ENCODE data around the gene EDARADD.

The EDARADD gene

DNA sequence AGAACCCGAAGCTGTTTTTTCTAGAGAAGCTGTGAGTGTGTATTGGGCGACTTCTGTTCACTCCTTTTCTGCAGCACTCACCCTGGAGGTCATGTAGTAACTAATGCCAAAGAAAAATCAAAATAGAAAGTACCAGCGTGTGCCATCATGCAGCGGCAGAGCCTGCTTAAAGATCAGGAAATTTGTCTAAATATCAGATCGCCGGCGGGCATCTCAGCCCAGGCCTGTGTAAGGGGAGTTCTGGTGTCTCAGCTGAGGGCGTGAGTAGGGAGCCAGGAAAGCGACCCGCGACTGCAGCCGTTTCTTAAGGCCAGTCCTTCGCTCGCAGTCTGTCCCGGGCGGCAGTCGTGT is 768 bp downstream of the EDARADD start:
- DNase-seq: peak; percentile 14

DNA sequence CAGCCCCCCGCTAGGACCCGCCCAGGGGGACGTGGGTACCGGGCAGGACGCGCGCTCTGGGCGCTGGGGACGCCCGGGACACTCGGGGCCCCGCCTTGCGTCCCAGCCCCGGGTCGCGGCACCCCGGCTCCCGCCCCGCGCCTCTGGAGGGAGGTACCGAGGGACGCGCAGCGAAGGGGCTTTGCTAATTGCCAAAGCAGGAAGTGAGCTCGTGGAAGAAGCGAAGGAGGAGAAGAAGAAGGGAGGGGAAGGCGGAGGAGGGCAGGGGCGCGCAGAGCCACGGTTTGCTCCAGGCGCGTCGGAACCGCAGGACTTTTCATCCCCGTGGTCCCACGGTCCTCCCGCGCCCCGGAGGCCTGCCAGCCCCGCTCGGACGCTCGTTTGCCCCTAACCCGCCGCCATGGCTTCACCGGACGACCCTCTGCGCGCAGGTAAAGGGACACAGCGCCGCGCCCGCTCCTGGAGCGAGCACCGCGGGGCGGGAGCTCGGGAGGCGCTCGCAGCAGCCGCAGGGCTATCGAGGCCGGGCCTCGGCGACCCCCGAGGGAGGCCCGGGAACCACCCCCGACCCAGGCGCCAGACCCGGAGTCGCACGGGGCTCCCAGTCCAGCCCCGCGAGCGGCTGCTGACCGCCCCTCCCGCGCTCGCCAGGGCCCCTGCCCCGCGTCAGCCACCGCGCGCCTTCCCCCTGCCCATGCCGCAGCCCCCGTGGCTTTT is 1.3 kb downstream of the EDARADD start:
- peak; percentile 7 for DNase-seq

DNA sequence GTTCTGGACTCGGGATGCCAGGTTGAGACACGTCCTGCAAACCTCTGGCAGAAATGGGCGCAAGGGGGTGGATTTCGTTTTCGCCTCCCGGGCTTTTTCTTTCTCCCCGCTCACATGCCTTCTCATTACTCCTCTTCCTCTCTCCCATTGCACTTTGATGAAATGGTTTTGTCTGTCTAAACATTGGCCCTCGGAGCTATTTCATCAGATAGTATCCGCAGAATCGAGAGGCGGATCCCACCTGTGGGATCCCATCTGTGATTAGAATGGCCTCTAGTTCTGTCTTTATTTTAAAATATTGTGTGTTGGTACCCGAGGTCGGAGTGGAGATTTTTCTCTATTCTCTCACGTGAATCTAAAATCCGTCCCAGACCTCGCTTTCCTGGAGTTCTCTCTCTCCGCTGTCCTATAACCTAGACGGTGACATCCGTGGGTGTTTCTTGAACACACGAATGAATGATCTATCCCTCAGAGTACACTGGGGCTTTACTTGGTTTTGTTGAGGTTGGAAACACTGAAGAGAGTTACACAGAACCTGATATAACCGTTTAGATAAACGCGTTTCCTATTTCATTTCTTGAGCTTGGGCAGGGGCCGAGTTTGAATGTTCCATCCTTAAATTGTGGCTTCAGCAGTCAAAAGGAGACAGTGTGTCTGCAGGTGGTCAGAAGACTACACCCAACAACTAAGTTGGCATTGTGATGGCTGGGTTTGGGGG is 2.0 kb downstream of the EDARADD start:
- DNase-seq: peak; percentile 0

DNA sequence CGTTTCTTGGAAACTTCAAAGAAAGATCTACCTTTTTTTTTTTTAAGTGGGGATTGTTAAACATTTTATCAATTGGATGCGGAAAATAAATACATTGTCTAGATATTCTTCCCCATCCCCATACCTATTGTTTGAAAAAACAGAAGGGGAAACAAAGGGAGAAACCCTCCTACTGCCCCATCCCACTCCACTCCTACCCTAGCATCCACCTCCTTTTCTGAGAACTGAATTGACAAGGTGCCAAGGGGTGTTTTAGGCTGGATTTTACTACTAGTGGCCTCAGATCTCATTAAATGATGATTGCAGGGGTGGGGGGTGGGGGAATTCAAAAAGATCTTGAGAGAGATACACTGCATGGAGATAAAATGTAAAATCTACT is 2.6 kb downstream of the EDARADD start:
- DNase-seq: no peak

DNA sequence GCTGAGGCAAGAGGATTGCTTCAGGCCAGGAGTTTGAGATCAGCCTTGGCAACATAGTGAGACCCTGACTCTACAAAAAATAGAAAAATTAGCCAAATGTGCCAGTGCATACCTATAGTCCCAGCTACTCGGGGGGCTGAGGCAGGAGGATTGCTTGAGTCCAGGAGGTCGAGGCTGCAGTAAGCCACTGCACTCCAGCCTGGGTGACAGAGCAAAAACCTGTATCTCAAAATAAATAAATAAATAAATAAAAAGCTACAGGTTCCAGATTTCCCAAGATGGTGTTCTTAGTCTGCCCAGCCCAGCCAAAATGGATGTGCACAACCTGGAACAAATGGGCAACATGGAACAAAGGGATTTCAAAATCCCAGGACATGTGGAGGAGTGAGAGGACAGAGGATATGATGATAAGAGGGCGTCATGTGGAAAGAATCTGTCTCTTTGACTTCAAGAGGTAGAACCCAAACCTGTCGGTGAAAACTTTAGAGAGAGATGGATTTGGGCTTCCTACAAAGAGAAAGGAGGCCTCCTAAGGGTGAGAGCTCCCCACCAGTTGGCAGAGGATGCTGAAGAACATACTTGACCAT is 3.2 kb downstream of the EDARADD start:
- no peak for DNase-seq

DNA sequence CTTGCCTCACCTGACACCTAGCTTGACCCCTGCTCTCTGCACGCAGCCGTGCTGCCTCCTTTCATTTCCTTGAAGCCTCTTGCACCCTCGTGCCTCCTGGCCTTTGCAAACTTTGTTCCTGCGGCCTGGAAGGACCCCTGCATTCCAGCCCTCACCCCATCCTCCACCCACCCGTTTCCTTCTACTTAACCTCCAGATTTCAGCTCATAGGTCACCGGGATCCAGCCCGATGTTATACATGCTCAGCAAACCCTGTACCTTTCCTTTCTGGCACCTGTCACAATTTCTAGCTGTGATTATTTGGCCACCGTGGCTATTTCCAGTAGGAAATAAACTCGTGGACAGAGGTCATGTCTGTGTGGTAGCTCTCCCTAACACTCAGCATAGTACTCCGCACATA is 4.5 kb downstream of the EDARADD start:
- no peak for DNase-seq

DNA sequence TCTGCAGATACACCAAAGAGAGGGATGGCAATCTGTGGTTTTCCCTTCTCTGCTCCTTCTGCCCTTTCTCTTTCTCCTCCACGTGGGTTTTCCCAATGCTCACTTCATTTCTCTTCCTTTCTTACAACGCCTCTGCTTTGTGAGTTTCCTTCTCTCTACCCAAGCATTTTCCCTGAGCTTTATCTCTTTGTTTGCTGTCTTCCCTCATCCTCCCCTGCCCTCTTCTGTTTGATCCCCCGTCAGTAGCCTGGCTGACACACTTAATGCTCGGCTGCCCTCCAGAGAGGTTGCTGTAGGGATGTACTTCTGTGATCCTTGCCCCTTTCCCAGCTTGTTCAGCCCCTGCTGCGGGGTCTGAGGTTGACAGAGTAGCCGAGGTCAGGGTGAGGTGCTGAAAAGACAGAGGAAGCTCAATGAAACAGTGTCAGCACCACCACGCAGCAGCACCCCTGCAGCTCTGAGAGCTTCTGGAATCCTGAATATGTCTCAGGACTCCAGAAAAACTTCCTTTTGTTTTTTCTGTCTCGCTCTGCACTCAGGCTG is 6.0 kb downstream of the EDARADD start:
- no peak for DNase-seq

DNA sequence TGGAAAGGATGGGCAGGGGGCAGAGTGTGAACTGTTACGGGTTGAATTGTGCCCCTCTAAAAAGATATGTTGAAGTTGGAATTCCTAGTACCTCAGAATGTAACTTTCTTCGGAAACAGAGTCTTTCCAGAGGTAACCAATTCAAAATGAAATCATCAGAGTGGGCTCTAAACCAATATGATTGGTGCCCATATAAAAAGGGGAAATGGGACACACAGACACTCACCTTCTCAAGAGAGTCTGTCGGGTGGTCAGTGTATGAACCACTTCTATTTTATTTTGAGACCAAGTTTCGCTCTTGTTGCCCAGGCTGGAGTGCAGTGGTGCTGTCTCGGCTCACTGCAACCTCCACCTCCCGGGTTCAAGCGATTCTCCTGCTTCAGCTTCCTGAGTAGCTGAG is 7.6 kb downstream of the EDARADD start:
- DNase-seq: no peak

DNA sequence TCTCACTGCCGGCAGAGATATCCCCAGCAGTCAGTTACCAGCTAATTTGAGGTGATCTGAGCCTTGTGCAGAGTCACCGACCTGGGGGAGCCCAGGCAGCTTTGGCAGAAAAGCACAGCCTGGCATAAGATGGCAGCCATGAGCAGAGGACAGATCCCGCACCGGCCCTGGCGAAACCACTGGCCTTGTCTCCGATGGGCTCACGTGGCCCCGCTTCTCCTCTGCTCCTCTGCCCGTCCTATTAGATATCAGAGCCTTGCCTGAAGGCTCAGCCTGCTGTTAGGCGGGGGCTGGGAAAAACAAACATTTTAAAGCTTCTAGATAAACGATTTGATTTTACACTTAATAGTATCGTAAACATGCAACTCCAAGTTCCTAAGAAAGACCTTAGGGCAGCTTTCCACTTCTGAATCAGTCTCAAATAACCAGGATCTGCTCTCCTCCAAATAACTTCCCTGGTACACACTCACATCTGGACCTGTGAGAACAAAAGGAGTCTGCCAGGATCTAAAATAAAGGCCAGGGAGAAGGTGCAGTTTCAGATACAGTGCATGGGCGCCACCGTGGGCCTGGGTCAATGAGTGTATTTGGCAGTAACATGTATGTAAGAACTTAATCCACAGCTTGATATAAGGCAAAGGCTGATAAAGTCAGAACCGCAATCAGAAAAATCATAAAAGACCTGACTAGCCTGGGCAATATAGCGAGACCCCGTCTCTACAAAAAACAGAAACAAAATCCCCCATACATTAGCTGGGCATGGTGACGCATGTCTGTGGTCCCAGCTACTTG is 10.0 kb downstream of the EDARADD start:
- no peak for DNase-seq

DNA sequence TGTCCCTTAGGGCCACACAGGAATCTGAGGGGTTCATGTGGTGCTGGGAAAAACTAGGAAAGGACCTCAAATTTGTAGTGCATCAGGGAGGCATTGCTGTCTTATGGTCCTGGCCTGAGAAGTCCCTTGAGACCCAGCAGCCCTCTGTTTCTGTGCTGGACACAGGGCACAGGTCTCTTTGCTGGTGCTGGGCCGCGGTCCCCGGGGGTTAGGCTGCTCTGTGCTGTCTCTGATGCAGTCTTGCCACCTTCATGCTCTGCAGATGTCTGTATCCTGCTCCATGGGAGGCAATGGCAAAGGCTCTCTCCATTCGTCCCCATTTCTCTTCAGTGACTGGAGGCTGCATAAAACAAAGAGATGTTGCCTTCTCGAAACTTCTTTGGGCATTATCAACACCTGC is 13.0 kb downstream of the EDARADD start:
- DNase-seq: no peak

DNA sequence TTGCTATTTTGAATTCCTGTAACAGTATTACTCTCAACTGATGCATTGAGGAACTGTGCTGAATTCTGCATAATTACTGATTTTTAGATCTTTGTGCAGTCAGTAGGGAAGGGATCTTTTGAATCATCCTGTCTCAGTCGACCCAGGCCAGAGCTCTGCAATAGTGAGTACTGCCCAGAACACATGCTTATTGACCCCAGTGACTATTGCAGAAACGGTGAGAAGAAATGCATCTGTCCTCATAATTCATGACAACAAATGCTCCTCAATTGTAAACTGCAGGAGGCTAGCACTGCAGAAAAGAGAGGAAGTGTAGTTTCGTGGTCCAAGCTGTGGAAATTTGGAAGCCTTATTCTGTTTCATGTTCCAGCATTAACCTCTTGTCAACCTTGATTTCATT is 19.6 kb downstream of the EDARADD start:
- DNase-seq: no peak

DNA sequence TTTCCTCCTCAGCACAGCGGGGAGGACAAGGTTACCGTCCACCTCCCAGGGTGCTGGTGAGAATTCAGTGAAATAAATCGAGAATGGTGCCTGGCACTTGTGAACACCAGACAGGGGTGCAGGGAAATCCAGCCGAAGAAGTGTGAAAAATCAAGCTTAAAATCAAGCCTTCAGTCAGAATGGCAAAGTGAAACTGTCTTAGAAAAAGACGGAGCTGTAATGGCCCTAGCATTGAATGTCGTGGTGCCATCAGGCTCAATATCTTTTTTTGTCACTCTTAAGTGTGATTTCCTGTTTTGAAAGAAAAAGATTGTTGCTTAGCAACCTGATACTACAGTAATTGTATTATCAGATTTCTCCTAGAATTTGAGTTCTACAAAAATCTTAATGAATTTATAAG is 22.1 kb downstream of the EDARADD start:
- DNase-seq: no peak

DNA sequence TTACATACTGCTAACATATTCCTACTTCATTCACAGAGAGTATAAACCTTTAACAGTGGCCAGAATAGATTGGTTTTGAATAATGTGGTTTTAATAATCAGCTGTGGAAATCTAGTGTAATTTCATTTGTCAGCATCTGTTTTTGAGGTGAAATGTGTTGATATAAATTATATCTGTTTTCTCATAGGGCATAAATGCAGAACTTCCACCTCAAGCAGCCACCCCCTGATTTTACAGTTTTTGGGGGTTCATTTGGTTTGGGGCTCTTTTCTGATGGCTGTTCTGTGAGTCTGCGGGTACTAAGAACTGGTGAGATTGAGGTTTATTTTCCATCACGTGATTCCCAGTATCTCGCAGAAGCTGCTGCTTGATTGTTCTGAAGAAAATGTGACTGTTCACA is 23.2 kb downstream of the EDARADD start:
- no peak for DNase-seq

DNA sequence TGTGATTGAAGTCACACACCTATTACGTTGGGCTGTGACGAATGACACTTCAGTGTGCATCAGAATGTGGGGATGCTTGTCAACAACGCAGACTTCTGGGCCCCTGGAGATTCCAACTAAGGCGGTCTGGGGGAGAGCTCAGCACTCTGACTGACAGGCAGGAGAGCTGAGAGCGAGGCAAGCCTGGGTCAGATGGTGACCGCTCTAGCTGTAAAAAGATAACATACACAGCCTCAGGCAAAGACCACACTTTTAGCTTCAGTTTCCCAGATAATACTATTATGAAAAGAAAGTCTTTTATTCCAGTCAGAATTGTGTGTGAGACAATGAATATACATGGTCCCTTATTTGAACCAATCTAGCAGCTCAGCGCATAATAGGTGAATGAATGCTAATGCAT is 25.4 kb downstream of the EDARADD start:
- DNase-seq: no peak

DNA sequence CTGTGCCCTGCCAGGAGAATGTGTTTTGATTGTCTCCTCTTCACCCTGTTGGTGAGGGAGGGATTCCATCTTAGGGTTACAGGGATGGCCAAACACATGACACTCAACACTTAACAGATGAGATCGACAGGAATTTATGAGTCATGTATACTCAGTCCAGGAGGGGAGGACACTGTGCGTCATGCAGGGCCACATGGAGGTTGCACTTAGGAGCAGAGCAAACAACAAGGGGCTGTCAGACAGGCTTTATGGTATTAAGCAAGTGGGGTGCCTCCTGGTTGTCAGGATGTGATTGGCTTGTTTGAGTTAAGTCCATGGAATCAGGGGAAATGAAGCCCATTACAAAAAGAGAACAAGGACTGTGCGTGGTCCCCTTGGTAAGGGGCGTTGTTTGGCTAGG is 26.9 kb downstream of the EDARADD start:
- DNase-seq: no peak

DNA sequence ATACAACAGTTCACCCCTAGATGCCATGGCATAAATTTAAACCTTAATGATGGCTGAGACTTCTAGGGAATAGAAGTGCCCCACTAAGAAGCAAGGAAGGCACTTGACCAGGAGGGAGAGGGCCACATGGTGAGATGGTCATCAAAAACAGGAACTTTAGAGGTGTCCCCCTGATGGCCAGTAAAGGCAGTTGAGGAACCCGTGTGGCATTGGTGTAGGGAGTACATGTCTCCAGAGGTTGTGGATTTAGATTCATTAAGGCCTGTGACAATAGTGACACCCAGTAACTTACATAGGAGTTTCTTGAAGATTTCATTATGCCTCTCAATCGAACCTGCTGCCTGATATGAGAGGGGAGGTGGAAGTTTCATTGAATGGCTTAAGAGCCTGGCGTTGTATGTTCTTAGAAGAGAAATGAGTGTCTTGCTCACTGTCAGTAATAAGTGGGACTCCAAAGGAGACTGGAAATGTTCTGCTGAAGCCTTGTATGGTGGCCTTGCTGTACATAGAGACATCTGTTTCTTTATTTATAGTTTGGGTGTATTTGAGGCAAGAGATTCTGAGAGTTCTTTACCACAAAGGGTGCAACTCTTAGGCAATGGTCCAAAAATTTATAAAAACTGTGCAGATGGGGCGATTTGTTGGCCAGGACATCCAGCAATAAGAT is 27.9 kb downstream of the EDARADD start:
- no peak for DNase-seq

DNA sequence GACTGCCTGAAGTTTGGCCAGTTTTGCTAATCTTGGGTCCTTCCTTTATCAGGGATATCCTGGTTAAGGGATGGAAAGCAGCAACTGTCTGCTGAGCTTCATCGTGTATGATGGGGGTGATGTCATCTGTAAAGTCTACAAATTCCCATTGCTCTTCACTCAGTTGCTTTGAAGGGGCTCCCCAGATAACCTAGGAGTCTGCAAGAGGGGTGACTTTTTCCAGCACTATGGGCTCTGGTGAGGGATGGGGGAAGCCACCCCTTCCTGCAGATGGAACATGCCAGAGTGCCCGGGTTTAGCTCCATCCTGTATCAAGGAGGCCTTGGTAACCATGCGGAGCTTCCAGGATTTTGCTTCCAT is 28.4 kb downstream of the EDARADD start:
- DNase-seq: no peak

DNA sequence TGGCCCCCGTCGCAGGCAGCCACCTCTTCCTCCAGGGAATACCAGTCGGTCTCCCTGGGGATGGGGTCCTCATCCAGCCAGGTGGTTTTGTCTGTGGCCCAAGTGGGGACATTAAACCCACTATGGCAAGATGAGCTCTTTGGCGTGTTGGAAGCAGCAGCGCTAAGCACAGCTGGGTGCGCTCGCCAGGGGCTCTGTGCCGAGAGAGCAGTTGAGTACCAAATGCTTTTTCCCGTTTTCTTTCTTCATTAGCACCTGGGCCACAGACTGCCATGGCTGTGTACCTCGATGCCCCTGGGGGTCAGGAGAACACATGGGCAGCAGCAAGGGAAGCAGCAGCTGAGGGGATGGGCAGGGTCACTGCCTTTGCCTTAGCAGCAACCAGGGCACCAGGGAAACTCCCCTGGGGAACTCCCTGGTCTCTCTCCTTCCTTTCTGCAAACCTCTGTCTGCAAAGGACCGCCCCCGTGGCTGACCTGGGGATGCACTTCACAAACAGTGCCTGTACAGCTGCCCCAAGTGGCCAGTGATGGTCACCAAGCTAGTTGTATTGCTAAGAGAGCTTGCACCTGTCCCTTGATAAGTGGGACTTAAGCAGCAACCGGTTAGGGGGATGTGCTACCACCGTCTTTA is 31.1 kb downstream of the EDARADD start:
- DNase-seq: no peak

DNA sequence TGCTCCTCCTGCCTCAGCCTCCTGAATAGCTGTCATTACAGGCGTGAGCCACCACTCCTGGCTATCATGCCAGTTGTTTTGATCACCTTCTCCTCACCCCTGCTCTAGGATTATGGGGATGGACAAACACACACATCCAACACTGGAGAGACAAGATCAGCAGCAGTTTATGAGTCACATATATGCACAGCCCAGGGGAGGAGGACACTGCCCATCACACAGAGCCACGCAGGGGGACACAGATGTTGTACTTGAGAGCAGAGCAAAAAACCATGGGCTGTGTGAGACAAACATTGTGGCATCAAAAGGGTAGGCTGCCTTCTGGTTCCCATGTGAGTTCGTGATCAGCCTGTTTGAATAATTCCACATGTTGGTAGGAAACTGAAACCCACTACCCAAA is 32.1 kb downstream of the EDARADD start:
- DNase-seq: no peak

DNA sequence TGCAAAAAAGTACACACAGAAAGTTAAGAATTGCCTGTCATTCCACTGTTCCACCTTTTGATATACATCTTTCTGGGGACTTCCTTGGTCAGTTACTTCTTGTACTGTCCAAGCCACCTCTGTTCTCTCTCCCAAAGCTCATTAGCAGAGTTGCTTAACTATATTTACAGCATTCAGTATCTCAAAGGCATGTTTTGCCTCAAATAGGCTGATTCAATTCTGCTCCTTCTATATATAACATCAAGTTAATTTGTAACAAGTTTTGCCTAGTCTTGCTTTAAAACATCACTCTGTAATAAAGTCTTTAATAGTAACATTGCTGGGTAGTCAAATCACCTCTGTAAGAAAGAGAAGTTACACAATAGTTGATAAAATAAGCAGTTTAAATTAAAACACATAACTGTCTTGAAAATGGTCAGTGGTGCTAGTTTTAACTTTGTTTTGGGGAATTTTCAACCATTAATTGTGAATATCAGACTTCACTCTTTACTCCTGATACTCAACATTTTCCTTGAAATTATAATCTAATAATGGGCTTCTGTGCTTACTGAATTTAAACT is 35.7 kb downstream of the EDARADD start:
- no peak for DNase-seq

DNA sequence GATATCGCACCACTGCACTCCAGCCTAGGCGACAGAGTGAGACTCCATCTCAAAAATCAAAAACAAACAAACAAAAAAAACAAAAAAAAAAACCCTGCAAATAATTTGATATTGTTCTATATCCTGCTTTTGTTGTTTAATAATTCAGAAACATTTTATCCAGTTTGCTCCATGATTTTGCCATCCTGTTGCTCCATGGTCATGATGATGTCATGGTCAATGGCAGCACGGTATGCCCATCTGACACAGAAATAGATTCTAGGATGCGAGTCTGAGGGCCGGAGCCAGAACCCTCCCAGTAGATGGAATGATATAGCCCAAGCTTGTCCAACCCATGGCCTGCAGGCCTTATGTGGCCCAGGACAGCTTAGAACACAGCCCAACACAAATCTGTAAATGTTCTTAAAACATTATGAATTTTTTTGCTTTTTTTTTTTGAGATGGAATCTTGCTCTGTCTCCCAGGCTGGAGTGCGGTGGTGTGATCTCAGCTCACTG is 39.8 kb downstream of the EDARADD start:
- DNase-seq: no peak

DNA sequence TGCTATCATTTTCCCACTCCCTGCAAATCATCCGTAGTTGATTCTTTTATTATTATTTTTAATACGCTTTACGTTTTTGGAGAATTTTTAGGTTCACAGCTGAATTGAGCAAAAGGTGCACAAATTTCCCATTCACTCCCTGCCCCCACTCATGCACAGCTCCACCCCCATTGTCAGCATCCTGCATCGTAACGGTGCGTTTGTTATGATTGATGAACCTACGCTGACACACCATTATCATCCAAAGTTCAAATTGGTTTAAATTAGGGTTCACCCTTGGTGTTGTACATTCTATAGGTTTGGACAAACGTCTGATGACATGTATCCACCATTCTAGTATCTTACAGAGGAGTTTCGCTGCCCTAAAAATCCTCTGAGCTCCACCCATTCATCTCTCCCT is 44.5 kb downstream of the EDARADD start:
- no peak for DNase-seq
